Right atrium auricular region (tissue), 2 donors: ENCODE results near the gene PPFIA4. TPM values are rescaled to one million over a fixed set of nuclear protein-coding genes. Genes with fewer than 3 reads are reported as not detected.

Source experiments
- DNase-seq: peaks from one replicate; pipeline ENCODE4 v3.0.0-alpha.2; 2019; ENCODE audit warnings: low spot score
- H3K27ac ChIP-seq, 2 donors: fragments of 200-600 bp; sonication (generic); 1 replicate in 1 of 2; 2 replicates in 1 of 2; pipeline ENCODE4 v1.5.1; 2016 to 2019
- H3K27me3 ChIP-seq, 2 donors: fragments of 200-600 bp; sonication (generic); one replicate each; pipeline versions ENCODE4 v1.5.1 to v1.6.0; 2017 to 2019
- H3K36me3 ChIP-seq: fragments of 200-600 bp; sonication (generic); one replicate; pipeline ENCODE4 v1.5.1; 2016
- H3K4me1 ChIP-seq, 2 donors: fragments of 200-600 bp; sonication (generic); one replicate each; pipeline versions ENCODE4 v1.5.1 to v1.6.0; 2017 to 2019
- H3K4me3 ChIP-seq, 2 donors: fragments of 200-600 bp; sonication (generic); 1 replicate in 1 of 2; 2 replicates in 1 of 2; pipeline ENCODE4 v1.5.1; 2017 to 2019; ENCODE audit warnings: mild to moderate bottlenecking in 1 of 2, moderate library complexity in 1 of 2
- H3K9me3 ChIP-seq, 2 donors: fragments of 200-600 bp; sonication (generic); one replicate each; pipeline ENCODE4 v1.5.1; 2019
- CTCF ChIP-seq, 2 donors: fragments of 200-600 bp; sonication (generic); IDR thresholded peaks; one replicate each; pipeline ENCODE4 v1.5.1; 2019; ENCODE audit warnings: antibody characterized with exemption in 2 of 2
- total RNA-seq, 2 donors: library from RNA; depleted of rRNA; stranded (reverse); fragments of >200 nt; gene quantifications; one replicate each; pipeline ENCODE4 v1.1.0, GENCODE V29; 2016

PPFIA4 gene
- total RNA-seq, 2 donors from 2014 or later: 16.3 to 19.2 TPM

GRCh38 chr1:203059485-203059884, 33.2 kb downstream of the PPFIA4 start:
- Histone ChIP-seq H3K9me3 (no peaks in the 10 kb centered on the region), H3K27me3 (no peaks in the 10 kb centered on the region), H3K4me3 (no peak overlapping the region), H3K27ac (no peak overlapping the region), H3K4me1 (peaks cover 0 to 10% of the 10 kb centered on the region in 2 donors), H3K36me3 (no peaks in the 10 kb centered on the region)
- no peak for TF ChIP-seq CTCF (IDR thresholded peaks at IDR 0.05)
- no peak for DNase-seq

- H3K27ac ChIP-seq: no peak overlapping the region
- H3K4me1 ChIP-seq: peaks cover 0 to 10% of the 10 kb centered on the region in 2 donors
- H3K36me3 ChIP-seq: no peaks in the 10 kb centered on the region
- no peak overlapping the region for H3K4me3 ChIP-seq
- H3K9me3 ChIP-seq: no peaks in the 10 kb centered on the region
- no peak for TF ChIP-seq CTCF (IDR thresholded peaks at IDR 0.05)
- no peak for DNase-seq
- no peaks in the 10 kb centered on the region for H3K27me3 ChIP-seq
These were observed 33.8 kb downstream of the PPFIA4 start for GRCh38 chr1:203060115-203060514.

- no peak for DNase-seq
- Histone ChIP-seq H3K27ac (no peak overlapping the region), H3K4me3 (no peak overlapping the region), H3K9me3 (no peaks in the 10 kb centered on the region), H3K27me3 (no peaks in the 10 kb centered on the region), H3K4me1 (peaks cover 0 to 7% of the 10 kb centered on the region in 2 donors), H3K36me3 (no peaks in the 10 kb centered on the region)
- no peak for TF ChIP-seq CTCF (IDR thresholded peaks at IDR 0.05)
These were observed 37.0 kb downstream of the PPFIA4 start for GRCh38 chr1:203063287-203063686.

DNA sequence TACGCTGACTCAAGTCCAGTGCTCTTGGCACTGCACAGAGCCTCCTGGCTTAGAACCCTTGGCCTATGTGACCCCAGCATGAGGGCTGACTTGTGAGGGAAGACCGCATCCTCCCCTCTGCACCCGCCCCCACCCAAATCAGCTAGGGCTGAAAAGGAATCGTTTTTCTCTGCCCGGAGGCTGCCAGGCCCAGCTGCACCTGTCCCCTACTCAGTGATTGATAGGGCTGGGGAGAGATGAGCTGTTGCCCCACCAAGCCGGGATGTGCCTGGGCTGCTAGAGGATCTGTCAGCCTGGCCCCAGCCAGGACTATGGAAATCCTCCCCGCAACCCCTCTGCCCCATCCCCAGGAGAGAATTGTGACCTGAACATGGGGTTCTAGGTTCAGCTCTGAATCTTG, 38.9 kb downstream of the PPFIA4 start:
- no peak for TF ChIP-seq CTCF (IDR thresholded peaks at IDR 0.05)
- no peak for DNase-seq
- H3K27me3 ChIP-seq: no peaks in the 10 kb centered on the region
- peak overlapping the region in 1 of 2 donors; percentile 4 for H3K27ac ChIP-seq
- H3K4me1 ChIP-seq: peaks cover 0 to 26% of the 10 kb centered on the region in 2 donors
- no peaks in the 10 kb centered on the region for H3K9me3 ChIP-seq
- no peak overlapping the region for H3K4me3 ChIP-seq
- no peaks in the 10 kb centered on the region for H3K36me3 ChIP-seq

DNA sequence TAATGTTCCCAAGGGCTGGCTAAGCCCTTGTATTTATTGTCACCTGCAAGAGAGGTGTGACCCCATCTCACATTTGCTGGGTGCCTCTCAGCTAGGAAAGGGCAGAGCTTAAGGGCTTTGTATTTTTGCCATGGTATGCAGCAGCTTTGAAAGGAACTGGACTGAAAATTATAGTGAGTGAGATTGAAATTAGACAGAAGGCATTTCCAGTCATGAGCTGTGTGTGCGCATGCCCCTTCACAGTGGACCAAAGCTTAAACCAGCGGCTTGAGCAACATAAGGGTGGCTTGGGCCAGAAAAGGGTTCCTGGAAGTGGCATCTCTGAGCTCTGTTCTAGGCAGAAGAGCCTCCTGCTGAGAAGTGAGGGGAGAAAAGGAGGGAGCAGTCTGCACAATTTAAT, 39.7 kb downstream of the PPFIA4 start:
- H3K36me3 ChIP-seq: no peaks in the 10 kb centered on the region
- no peak for TF ChIP-seq CTCF (IDR thresholded peaks at IDR 0.05)
- H3K27ac ChIP-seq: peak overlapping the region; percentile 4 to 39
- H3K4me3 ChIP-seq: no peak overlapping the region
- no peaks in the 10 kb centered on the region for H3K27me3 ChIP-seq
- no peak for DNase-seq
- peaks cover 0 to 27% of the 10 kb centered on the region in 2 donors for H3K4me1 ChIP-seq
- no peaks in the 10 kb centered on the region for H3K9me3 ChIP-seq

GRCh38 chr1:203066965-203067364, 40.7 kb downstream of the PPFIA4 start:
- Histone ChIP-seq H3K36me3 (no peaks in the 10 kb centered on the region), H3K4me1 (peaks cover 0 to 27% of the 10 kb centered on the region in 2 donors), H3K4me3 (no peak overlapping the region), H3K27ac (peak overlapping the region in 1 of 2 donors; percentile 60), H3K27me3 (no peaks in the 10 kb centered on the region), H3K9me3 (no peaks in the 10 kb centered on the region)
- TF ChIP-seq CTCF (IDR thresholded peaks at IDR 0.05): no peak
- no peak for DNase-seq
